Muscle layer of duodenum (tissue), 2 donors: ENCODE measurements around the gene AKAP8L.
"Not testable (repeated sequence)": the region's sequence is repeated elsewhere in the genome, so short reads cannot be mapped to it uniquely, and the experiment has no call there.

Source experiments
- H3K27ac ChIP-seq: one replicate; pipeline ENCODE4 v1.7.0; 2013; ENCODE audit warnings: mild to moderate bottlenecking, low read length
- H3K27me3 ChIP-seq: one replicate; pipeline ENCODE4 v1.7.0; 2013; ENCODE audit warnings: low read depth, mild to moderate bottlenecking, control low read depth, low read length
- H3K36me3 ChIP-seq, 2 donors: one replicate each; pipeline ENCODE4 v1.7.0; 2013; ENCODE audit warnings: low read length in 2 of 2, control low read depth in 1 of 2, mild to moderate bottlenecking in 1 of 2; ENCODE audit not compliant: insufficient read depth in 2 of 2, control insufficient read depth in 1 of 2
- H3K4me1 ChIP-seq, 2 donors: one replicate each; pipeline ENCODE4 v1.7.0; 2013; ENCODE audit warnings: low read length in 2 of 2, mild to moderate bottlenecking in 2 of 2, control low read depth in 1 of 2, moderate library complexity in 1 of 2; ENCODE audit not compliant: insufficient read depth in 2 of 2, control insufficient read depth in 1 of 2
- H3K4me3 ChIP-seq, 2 donors: one replicate each; pipeline ENCODE4 v1.7.0; 2013; ENCODE audit warnings: low read length in 2 of 2, low read depth in 1 of 2, mild to moderate bottlenecking in 1 of 2
- H3K9me3 ChIP-seq, 2 donors: one replicate each; pipeline ENCODE4 v1.7.0; 2013; ENCODE audit warnings: low read length in 2 of 2, control low read depth in 1 of 2, mild to moderate bottlenecking in 1 of 2; ENCODE audit not compliant: control insufficient read depth in 1 of 2
- donor health status: healthy.

AKAP8L gene

GRCh38 chr19:15371786-15372380 is 46.9 kb downstream of the AKAP8L start:
- H3K9me3 ChIP-seq = no peaks in the 10 kb centered on the region
- no peak overlapping the region for H3K27ac ChIP-seq
- no peaks in the 10 kb centered on the region for H3K27me3 ChIP-seq
- no peak overlapping the region for H3K4me3 ChIP-seq
- H3K4me1 ChIP-seq = peaks cover 0 to 28% of the 10 kb centered on the region in 2 donors
- H3K36me3 ChIP-seq = peaks cover 46 to 62% of the 10 kb centered on the region in 2 donors

- Histone ChIP-seq H3K27me3 (no peaks in the 10 kb centered on the region), H3K36me3 (peaks cover 46 to 62% of the 10 kb centered on the region in 2 donors), H3K9me3 (no peaks in the 10 kb centered on the region), H3K27ac (no peak overlapping the region), H3K4me3 (no peak overlapping the region), H3K4me1 (peaks cover 0 to 21% of the 10 kb centered on the region in 2 donors)
Observed at GRCh38 chr19:15371119-15371518, 47.7 kb downstream of the AKAP8L start.

- peaks cover 54 to 74% of the 10 kb centered on the region in 2 donors for H3K36me3 ChIP-seq
- H3K27ac ChIP-seq = no peak overlapping the region
- H3K4me1 ChIP-seq = peaks cover 0 to 12% of the 10 kb centered on the region in 2 donors
- no peaks in the 10 kb centered on the region for H3K27me3 ChIP-seq
- H3K9me3 ChIP-seq = no peaks in the 10 kb centered on the region
- H3K4me3 ChIP-seq = no peak overlapping the region
Observed at GRCh38 chr19:15369594-15369891, 49.2 kb downstream of the AKAP8L start.

- Histone ChIP-seq H3K9me3 (no peaks in the 10 kb centered on the region), H3K4me1 (peaks cover 0 to 6% of the 10 kb centered on the region in 2 donors), H3K4me3 (no peak overlapping the region), H3K27me3 (no peaks in the 10 kb centered on the region), H3K27ac (no peak overlapping the region), H3K36me3 (peaks cover 54 to 75% of the 10 kb centered on the region in 2 donors)
Observed at GRCh38 chr19:15368798-15369593, 49.8 kb downstream of the AKAP8L start.

- H3K36me3 ChIP-seq = peaks cover 54 to 74% of the 10 kb centered on the region in 2 donors
- H3K27ac ChIP-seq = no peak overlapping the region
Observed at GRCh38 chr19:15368051-15368632, 50.6 kb downstream of the AKAP8L start.

GRCh38 chr19:15367439-15367838 is 51.3 kb downstream of the AKAP8L start:
- no peaks in the 10 kb centered on the region for H3K9me3 ChIP-seq
- H3K27ac ChIP-seq = no peak overlapping the region
- no peaks in the 10 kb centered on the region for H3K27me3 ChIP-seq
- H3K36me3 ChIP-seq = peaks cover 54 to 67% of the 10 kb centered on the region in 2 donors
- no peak overlapping the region for H3K4me3 ChIP-seq
- H3K4me1 ChIP-seq = no peaks in the 10 kb centered on the region

More at GRCh38 chr19:15368051-15368632, 50.6 kb downstream of the AKAP8L start:
- Histone ChIP-seq H3K27me3 (no peaks in the 10 kb centered on the region), H3K9me3 (no peaks in the 10 kb centered on the region), H3K4me3 (no peak overlapping the region), H3K4me1 (peaks cover 0 to 3% of the 10 kb centered on the region in 2 donors)

- Histone ChIP-seq H3K36me3 (peaks cover 54 to 64% of the 10 kb centered on the region in 2 donors), H3K27ac (no peak overlapping the region)
Observed at GRCh38 chr19:15365264-15365663, 53.5 kb downstream of the AKAP8L start.

GRCh38 chr19:15363791-15364190 is 55.0 kb downstream of the AKAP8L start:
- H3K4me3 ChIP-seq, H3K27ac ChIP-seq, H3K27me3 ChIP-seq, H3K4me1 ChIP-seq, H3K9me3 ChIP-seq: not testable (repeated sequence)
- H3K36me3 ChIP-seq = peaks cover 49 to 61% of the 10 kb centered on the region in 2 donors

More at GRCh38 chr19:15365264-15365663, 53.5 kb downstream of the AKAP8L start:
- Histone ChIP-seq H3K4me3 (no peak overlapping the region), H3K9me3 (no peaks in the 10 kb centered on the region), H3K27me3 (no peaks in the 10 kb centered on the region), H3K4me1 (no peaks in the 10 kb centered on the region)

GRCh38 chr19:15363048-15363447 is 55.7 kb downstream of the AKAP8L start:
- not testable (repeated sequence) for H3K4me1 ChIP-seq, H3K27ac ChIP-seq, H3K9me3 ChIP-seq, H3K27me3 ChIP-seq, H3K4me3 ChIP-seq
- H3K36me3 ChIP-seq = peaks cover 49 to 61% of the 10 kb centered on the region in 2 donors

- H3K4me3 ChIP-seq, H3K27me3 ChIP-seq, H3K9me3 ChIP-seq, H3K27ac ChIP-seq, H3K4me1 ChIP-seq: not testable (repeated sequence)
- peaks cover 38 to 72% of the 10 kb centered on the region in 2 donors for H3K36me3 ChIP-seq
Observed at GRCh38 chr19:15360015-15360414, 58.8 kb downstream of the AKAP8L start.

- H3K36me3 ChIP-seq = peaks cover 45 to 77% of the 10 kb centered on the region in 2 donors
Observed at GRCh38 chr19:15358918-15359317, 59.9 kb downstream of the AKAP8L start.

More at GRCh38 chr19:15358918-15359317, 59.9 kb downstream of the AKAP8L start:
- H3K27me3 ChIP-seq = no peaks in the 10 kb centered on the region
- H3K9me3 ChIP-seq = no peaks in the 10 kb centered on the region
- no peak overlapping the region for H3K4me3 ChIP-seq
- H3K27ac ChIP-seq = no peak overlapping the region
- no peaks in the 10 kb centered on the region for H3K4me1 ChIP-seq
